ENCODE measurements around the gene ATP6V1G1.
"Not testable (repeated sequence)": the region's sequence is repeated elsewhere in the genome, so short reads cannot be mapped to it uniquely, and the experiment has no call there.

Gene ATP6V1G1

GRCh38 chr9:114587345-114588202, at the start of gene ATP6V1G1:
Gene ATP6V1G1, plus strand, starts transcription at chr9:114587769. Its CDS starts 70 bp downstream, at chr9:114587839.
- peak; percentile 99 for DNase-seq (ENCODE audit: low read depth)

GRCh38 chr9:114538241-114538640, 49.3 kb upstream of the ATP6V1G1 start:
- no peak for DNase-seq (ENCODE audit: low read depth)

GRCh38 chr9:114539701-114540380, 47.7 kb upstream of the ATP6V1G1 start:
- no peak for DNase-seq (ENCODE audit: low read depth)

GRCh38 chr9:114545055-114545454, 42.5 kb upstream of the ATP6V1G1 start:
- DNase-seq (ENCODE audit: low read depth), result no peak

DNA sequence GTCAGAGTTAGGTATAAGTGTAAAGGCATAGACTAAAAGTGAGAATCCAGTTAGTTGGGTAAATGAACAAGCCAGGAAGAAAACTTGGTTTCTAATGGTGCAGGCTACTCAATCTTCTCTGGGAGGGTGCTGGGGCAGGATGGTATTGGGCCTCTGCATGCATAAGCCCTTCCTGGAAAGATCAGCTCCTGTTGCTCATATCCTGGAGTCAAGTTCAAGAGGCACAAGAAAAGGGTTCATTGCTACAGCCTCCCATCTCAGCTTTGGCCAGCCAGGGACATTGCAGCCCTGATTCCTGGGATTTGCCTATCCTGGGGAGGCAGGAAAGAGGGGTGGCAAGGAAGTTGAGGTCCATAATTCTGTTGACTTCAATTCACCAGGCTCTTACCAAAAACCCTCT, 40.7 kb upstream of the ATP6V1G1 start:
- DNase-seq (ENCODE audit: low read depth), result no peak

DNA sequence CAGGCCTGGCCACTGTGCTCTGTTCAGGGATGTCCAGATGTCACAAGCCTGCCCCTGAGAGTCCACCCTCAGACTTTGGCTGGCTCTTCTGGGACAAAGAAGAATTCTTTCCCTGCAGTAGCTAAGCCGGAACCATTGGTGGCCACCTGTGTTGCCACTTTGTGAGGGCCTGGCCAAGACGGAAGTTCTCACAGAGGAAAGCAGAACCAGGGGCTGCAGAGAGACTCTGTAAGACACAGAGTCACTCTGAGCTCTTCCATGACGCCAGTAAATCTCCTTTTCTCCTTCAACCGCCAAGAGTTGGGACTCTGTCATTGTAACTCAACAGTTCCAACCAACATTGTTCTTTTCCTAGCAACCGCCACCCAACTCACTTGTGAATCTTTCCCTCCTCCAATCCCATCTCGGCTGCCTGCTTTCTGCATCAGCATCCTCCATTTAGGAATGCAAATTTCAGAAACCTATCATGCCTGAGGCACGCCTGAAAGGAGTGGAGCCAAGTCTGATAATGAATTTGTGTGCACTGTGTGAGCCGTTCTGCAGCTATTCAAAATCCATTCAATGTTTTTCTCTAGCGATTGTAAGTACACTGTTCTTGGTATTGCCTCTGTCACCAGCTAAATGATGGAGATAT, 37.8 kb upstream of the ATP6V1G1 start:
- DNase-seq (ENCODE audit: low read depth), result no peak

GRCh38 chr9:114551750-114552685, 35.6 kb upstream of the ATP6V1G1 start:
- DNase-seq (ENCODE audit: low read depth), result no peak

- DNase-seq (ENCODE audit: low read depth), result no peak
Measured at GRCh38 chr9:114552706-114553105, 34.9 kb upstream of the ATP6V1G1 start.

- no peak for DNase-seq (ENCODE audit: low read depth)
Measured at GRCh38 chr9:114553202-114553601, 34.4 kb upstream of the ATP6V1G1 start.

- DNase-seq (ENCODE audit: low read depth), result no peak
Measured at GRCh38 chr9:114555696-114556095, 31.9 kb upstream of the ATP6V1G1 start.

DNA sequence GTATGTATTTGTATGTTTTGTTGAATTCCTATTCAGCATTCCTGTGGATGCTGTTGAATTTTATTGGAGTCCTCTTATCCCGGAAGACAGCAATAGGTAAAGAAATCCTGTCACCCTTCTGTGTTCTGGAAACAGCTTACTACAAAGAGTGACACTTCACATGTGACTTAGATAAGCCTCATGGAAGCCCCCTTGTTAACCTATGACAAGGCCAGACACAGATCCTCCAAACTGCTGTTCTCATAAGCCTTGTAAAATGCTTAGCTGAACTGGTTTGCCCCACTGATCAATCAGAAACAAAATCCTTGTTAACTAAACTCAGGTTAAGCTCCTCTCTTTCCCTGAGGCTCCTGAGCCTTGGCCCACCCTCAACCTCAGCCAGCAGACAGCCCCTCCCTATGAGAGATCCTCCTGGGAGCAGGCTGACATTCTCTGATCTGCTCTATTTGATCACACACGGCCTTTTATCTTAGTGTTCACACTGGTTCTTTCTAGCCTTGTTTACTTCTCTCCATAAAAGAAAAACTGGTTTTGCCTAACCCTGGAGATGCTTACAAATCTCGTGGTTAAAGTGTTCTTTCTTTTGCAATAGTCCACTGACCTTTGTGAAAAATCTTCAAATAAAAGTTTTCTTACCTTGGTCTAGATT, 29.4 kb upstream of the ATP6V1G1 start:
- DNase-seq (ENCODE audit: low read depth), result no peak

DNA sequence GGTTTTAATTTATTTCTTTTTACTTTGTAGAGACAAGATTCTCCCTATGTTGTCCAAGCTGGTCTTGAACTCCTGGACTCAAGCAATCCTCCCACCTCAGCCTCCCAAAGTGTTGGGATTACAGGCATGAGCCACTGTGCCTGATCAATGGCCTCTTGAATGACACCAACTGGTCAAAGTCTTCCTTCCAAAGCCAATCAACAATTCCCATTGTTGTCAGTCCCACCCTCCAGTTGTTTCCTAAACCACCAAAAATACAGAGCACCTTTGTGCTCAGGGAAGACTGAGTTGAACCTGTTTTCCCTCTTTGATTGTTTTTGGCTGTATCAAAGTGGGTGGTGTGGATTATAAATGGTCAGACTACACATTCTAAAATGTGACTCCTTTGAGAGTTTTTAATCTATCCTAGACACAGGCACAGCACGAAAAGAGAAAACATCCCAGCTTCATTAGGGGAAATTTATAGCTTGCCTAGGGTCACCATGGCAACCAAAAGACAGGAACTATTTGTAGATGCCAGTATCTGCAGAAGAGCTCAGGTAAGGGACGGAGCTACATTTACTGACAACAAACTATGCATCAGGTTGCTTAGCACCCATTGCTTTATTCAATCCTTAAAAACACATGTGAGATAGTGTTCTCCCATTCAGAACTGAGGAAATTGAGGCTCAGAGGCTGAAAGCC, 27.6 kb upstream of the ATP6V1G1 start:
- DNase-seq (ENCODE audit: low read depth), result no peak

DNA sequence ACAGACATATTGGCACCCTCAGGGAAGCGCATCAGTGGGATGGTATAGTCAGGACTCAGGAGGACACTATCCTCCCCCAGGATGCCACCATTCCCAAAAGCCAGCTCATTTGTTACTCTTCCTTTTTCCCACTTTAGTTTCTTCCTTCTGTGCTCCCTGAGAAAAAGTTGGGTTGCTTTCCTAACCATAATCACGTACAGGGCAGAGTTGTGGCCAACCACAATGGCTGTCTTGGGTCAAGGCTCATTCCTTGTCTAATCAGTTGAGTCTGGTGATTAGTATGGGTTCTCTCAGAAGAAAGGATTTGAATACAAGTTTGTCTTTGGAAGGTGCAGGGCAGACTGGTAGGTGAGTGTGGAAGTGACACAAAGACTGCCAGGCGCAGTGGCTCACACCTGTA, 26.6 kb upstream of the ATP6V1G1 start:
- no peak for DNase-seq (ENCODE audit: low read depth)

GRCh38 chr9:114561771-114562170, 25.8 kb upstream of the ATP6V1G1 start:
- no peak for DNase-seq (ENCODE audit: low read depth)

GRCh38 chr9:114565204-114565603, 22.4 kb upstream of the ATP6V1G1 start:
- DNase-seq (ENCODE audit: low read depth), result no peak

DNA sequence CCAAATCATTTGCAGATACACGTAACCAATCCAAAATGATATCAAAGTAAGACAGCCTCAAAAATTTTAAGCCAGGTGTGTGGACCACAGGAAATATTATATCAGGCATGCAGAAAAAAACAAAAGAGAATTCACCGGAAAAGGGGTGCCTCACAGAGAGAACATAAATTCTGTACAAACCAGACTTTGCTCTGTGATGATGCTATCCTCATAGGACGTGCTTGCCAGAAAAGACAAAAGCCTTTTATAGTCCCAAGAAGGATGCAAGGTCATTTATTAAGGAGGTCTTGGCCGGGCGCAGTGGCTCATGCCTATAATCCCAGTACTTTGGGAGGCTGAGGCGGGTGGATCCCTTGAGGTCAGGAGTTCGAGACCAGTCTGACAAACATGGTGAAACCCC, 16.8 kb upstream of the ATP6V1G1 start:
- DNase-seq (ENCODE audit: low read depth), result no peak

GRCh38 chr9:114571391-114571790, 16.2 kb upstream of the ATP6V1G1 start:
- no peak for DNase-seq (ENCODE audit: low read depth)

DNA sequence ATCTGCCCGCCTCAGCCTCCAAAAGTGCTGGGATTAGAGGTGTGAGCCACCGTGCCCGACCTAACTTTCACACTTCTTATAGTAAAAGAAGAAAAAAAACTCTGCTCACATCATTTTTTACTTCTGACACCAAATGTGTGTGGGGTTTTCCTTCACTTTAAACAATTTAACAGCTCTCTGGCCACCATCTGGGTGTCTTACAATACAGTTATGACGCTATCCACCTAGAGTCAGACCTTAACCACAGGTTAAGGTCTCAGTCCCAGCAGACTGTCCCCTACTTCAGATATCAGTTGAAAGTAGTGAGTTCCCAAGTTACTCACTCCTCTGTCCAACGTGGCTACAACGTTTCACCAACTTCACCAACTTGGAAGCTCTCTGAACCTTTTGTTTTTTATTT, 15.4 kb upstream of the ATP6V1G1 start:
- no peak for DNase-seq (ENCODE audit: low read depth)

GRCh38 chr9:114574438-114574837, 13.1 kb upstream of the ATP6V1G1 start:
- DNase-seq (ENCODE audit: low read depth), result no peak

GRCh38 chr9:114576779-114577178, 10.8 kb upstream of the ATP6V1G1 start:
- not testable (repeated sequence) for DNase-seq (ENCODE audit: low read depth)

GRCh38 chr9:114578134-114578533, 9.4 kb upstream of the ATP6V1G1 start:
- DNase-seq (ENCODE audit: low read depth), result not testable (repeated sequence)

Data from stimulated activated CD8-positive, alpha-beta memory T cell treated with anti-CD3 and anti-CD28 coated beads, Interleukin-12 subunit alpha, Interleukin-12 subunit beta, amount 100 ng/mL, for 1 hour (primary cell).